Spleen (tissue), 7 donors: Measurements from ENCODE around the gene SIPA1L3.

Experiments
- CTCF ChIP-seq, 11 experiments: fragments of 200-600 bp in 7 of 11; fragments of 450-650 bp in 4 of 11; sonication (generic) in 4 of 11; IDR thresholded peaks in 8 of 11; conservative IDR thresholded peaks in 3 of 11; 1 replicate in 7 of 11; 2 replicates in 4 of 11; pipeline versions ENCODE4 v1.4.0 to v1.8.0; 2016 to 2021; ENCODE audit warnings: antibody characterized with exemption in 11 of 11, inconsistent platforms in 4 of 11, mild to moderate bottlenecking in 1 of 11
- POLR2A ChIP-seq, 3 donors: fragments of 450-650 bp; IDR thresholded peaks; one replicate each; pipeline ENCODE4 v1.5.1; 2017; ENCODE audit warnings: antibody characterized with exemption in 3 of 3, mild to moderate bottlenecking in 1 of 3
- donor health status: DM: no; HTN: no; CAD: no; lungs with moderate emphysema.
- donor health status: DM: no; HTN: no; CAD: no.
- donor health status: DM: no; HTN: no; CAD: no.

- no peak for TF ChIP-seq CTCF (IDR thresholded peaks at IDR 0.05 in 8 of 11, conservative IDR thresholded peaks at IDR 0.05 in 3 of 11)
- TF ChIP-seq POLR2A (IDR thresholded peaks at IDR 0.05), result no peak
These were observed 186.6 kb downstream of the SIPA1L3 start for GRCh38 chr19:38093587-38093986.
